ENCODE data around the gene NGLY1.

NGLY1 gene

GRCh38 chr3:25724948-25725645, 58.1 kb downstream of the NGLY1 start:
- H3K4me3 ChIP-seq (ENCODE audit: low read depth, low read length), result no peak overlapping the region
- in situ Hi-C loops (cut with HindIII; ENCODE audit: low sequenced_read_pairs), result no loop called here
- TF ChIP-seq CTCF (IDR thresholded peaks at IDR 0.05; ENCODE audit: low read depth, low read length, missing control alignments), result no peak
- no peak for DNase-seq (ENCODE audit: low read depth)

- no peak for TF ChIP-seq CTCF (IDR thresholded peaks at IDR 0.05; ENCODE audit: low read depth, low read length, missing control alignments)
- in situ Hi-C loops (cut with HindIII; ENCODE audit: low sequenced_read_pairs), result no loop called here
- DNase-seq (ENCODE audit: low read depth), result no peak
- H3K4me3 ChIP-seq (ENCODE audit: low read depth, low read length), result no peak overlapping the region
Measured at GRCh38 chr3:25723802-25724201, 59.4 kb downstream of the NGLY1 start.

GRCh38 chr3:25719321-25719720, 63.9 kb downstream of the NGLY1 start:
- TF ChIP-seq CTCF (IDR thresholded peaks at IDR 0.05; ENCODE audit: low read depth, low read length, missing control alignments), result no peak
- DNase-seq (ENCODE audit: low read depth), result no peak
- no peak overlapping the region for H3K4me3 ChIP-seq (ENCODE audit: low read depth, low read length)
- in situ Hi-C loops (cut with HindIII; ENCODE audit: low sequenced_read_pairs), result no loop called here

- H3K4me3 ChIP-seq (ENCODE audit: low read depth, low read length), result no peak overlapping the region
- TF ChIP-seq CTCF (IDR thresholded peaks at IDR 0.05; ENCODE audit: low read depth, low read length, missing control alignments), result no peak
- in situ Hi-C loops (cut with HindIII; ENCODE audit: low sequenced_read_pairs), result no loop called here
- DNase-seq (ENCODE audit: low read depth), result no peak
Measured at GRCh38 chr3:25713341-25713985, 69.8 kb downstream of the NGLY1 start.

- no peak for TF ChIP-seq CTCF (IDR thresholded peaks at IDR 0.05; ENCODE audit: low read depth, low read length, missing control alignments)
- DNase-seq (ENCODE audit: low read depth), result no peak
- in situ Hi-C loops (cut with HindIII; ENCODE audit: low sequenced_read_pairs), result no loop called here
- no peak overlapping the region for H3K4me3 ChIP-seq (ENCODE audit: low read depth, low read length)
Measured at GRCh38 chr3:25711090-25711489, 72.2 kb downstream of the NGLY1 start.

GRCh38 chr3:25708036-25708435, 75.2 kb downstream of the NGLY1 start:
- DNase-seq (ENCODE audit: low read depth), result no peak
- no peak for TF ChIP-seq CTCF (IDR thresholded peaks at IDR 0.05; ENCODE audit: low read depth, low read length, missing control alignments)
- no peak overlapping the region for H3K4me3 ChIP-seq (ENCODE audit: low read depth, low read length)
- in situ Hi-C loops (cut with HindIII; ENCODE audit: low sequenced_read_pairs), result no loop called here
